Activated CD4-positive, alpha-beta T cell treated with anti-CD3 and anti-CD28 coated beads for 1 hour (primary cell): ENCODE results near the gene ATP2C2.
"Not testable (repeated sequence)": the region's sequence is repeated elsewhere in the genome, so short reads cannot be mapped to it uniquely, and the experiment has no call there.

Experiments
- DNase-seq: peaks from one replicate; pipeline ENCODE4 v3.0.0-alpha.2; 2020

The ATP2C2 gene

DNA sequence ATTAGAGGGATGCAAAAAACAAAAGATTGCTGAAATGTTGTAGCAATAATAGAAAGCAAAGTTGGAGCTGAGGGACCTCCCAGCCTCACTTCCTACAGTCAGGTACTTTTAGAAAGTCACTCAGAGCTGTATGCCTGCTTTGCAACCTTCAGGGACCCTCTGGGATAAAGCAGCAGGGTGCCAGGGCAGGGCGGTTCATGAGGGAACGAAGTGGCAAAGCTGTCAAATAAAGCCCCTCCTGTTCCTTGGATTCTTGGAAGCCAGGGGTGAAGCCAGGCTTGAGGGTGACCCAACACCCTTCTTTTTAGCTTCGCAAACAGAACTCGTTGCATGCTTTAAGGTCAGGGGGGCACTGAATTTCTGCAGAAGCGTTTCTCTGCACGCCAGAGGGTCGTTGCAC, 767 bp downstream of the ATP2C2 start:
- no peak for DNase-seq

DNA sequence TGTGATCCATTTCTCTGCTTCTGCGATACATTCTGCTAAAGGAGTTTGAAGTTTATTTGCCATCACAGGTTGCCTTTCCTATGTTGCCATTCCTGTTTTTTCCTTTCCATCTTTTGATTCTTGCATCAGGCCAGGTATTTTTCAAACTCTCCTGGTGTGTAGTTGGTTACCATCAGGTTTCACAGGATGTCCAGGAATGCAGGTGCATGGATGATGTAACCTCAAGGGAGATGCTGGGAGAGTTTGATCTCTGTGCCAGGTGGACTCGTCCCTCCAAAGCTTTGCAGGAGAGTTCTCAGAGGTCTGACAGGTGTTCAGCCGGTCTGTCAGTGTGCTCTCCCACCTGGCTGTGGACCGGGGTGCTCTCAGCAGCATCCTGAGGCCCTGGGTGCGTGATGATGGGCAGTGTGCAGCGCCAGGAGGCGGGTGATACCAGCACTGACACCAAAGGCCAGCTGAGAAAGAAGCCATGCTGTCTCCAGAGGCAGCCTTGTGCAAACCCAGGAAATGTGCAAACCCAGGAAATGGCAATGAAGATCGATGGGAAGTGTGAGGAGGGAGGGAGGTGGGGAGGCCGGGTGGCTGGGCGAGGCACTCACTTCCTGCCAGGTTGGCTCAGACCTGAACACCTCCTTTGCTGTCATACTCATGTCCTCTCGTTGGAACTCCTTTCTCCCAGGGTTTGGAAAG, 1.7 kb downstream of the ATP2C2 start:
- no peak for DNase-seq

DNA sequence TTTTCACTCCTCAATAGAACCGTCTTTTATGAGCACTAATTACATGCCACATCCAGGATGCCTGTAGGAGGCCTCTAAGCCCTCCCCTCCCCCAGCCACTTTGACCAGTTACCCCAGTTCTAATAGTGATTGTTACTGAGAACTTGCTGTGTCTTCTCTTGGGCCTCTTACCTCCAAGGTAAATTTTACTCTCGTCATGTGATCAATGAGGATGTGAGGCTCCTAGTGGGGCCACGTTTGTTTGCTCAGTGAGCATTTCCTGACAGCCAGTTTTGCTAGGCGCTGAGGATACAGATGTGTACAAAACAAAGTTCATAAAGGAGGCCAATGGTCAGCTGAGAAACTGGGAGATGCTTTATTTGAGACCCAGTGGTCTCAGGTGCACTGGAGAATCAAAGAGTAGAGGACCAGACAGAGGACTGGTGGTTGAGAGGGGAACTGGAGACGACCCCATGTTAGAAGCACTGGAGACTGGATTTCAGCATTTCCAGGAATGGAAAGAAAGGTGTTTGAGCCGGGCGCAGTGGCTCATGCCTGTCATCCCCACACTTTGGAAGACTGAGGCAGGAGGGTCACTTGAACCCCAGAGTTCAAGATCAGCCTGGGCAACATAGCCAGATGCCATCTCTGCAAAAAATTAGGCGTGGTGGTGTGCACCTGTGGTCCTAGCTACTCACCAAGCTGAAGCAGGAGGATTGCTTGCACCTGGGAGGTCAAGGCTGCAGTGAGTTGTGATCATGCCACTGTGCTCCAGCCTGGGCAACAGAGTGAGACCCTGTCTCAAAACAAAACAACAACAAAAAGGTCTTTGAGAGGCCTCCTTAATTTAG, 2.6 kb downstream of the ATP2C2 start:
- no peak for DNase-seq

DNA sequence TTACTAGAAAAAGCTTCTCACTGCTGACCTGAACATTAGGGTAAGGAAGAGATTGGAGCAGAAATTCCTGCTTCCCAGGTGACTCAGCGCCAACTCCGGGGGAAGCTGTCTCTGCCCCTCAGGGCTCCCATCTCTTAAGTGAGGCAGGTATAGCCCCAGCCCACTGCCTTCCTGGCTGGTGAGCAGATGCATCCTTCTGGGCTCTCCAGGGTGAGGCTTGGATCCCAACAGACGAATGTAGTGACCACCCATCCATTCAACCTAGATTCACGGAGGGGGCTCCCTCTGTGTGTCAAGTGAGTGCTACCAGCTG, 3.2 kb downstream of the ATP2C2 start:
- no peak for DNase-seq

DNA sequence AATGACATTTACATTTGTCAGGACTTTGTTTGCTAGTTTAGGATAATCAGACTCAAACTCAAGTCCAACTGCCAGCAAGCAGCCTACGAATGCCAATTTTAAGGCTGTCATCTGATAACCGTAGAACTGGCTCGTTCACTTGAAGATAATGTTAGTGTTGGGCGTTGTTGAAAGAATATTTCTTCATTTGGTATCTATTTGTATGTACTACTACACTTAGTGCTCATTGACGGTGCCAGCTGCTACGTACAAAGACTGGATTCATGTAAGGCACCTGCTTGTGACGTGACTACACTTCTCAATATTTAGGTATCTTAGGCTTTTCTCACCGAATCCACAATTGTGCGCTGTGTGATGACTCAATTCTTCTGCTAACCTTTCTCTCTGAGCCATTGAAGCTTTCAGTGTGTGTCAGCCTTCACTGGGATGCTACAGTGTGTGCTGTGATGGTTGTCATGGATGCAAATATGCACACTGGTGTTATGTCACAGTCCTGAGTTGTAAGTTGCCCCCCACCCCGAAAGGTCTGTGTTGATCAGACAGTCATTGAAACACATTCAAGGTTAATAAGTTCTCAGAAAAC, 5.7 kb downstream of the ATP2C2 start:
- no peak for DNase-seq

DNA sequence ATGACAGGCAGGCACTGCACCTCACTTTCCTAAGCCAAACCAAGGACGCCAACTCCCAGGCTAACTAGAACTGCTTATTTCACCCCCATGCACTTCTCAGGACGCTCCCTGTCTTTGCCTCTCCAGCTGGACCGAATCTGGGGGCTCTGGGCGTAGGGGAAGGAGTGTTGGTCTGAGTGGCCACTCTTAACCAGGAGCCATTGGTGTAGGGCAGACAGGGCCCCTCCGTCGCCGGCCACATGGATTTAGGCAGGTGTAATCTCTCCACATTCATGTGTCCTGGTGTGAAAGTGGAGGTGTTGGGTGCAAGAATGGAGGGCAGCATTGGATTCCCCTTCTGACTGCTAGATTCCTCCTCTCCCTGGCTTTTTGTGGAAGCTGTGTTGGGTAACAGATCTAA, 9.8 kb downstream of the ATP2C2 start:
- DNase-seq, result no peak

DNA sequence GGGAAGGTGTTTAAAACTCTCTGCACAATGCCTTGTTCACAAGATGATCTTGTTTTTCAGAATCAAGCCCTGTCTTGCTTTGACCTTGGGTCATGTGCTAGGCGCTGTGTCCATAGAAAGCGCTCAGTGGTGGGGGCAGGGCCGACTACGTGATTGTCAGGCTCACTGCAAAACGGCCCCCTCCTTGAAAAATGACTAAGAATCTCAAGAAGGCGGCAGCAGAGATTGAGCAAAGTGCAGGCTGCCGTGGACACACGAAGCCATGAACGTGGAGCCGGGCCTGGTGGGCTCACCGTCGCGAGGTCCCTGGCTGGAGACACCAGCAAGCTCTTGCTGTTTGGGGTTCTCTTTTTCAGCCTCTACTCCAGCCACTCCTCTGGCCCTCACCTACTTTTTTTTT, 10.2 kb downstream of the ATP2C2 start:
- DNase-seq, result no peak

DNA sequence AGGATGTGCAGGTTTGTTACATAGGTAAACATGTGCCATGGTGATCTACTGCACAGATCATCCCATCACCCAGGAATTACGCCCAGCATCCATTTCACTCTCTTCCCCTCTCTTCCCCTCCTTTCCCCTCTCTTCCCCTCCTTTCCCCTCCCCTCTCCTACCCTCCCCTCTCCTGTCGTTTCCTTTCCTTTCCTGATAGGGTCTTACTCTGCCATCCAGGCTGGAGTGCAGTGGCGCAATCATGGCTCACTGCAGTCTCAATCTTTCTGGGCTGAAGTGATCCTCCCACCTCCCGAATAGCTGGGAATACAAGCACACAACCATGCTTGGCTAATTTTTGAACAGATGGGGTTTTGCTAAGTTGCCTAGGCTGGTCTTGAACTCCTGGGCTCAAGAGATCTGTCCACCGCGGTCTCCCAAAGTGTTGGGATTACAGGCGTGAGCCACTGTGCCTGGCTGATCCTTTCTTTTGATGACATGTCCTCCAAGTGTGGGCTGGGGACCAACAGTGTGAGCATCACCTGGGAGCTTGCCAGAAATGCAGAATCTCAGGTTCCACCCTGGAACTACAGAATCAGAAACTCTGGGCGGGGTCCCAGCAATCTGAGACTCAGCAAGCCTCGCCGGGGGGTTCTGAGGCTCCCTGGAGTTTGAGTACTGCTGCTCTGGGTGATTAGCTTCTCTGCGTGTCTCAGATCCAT, 10.8 kb downstream of the ATP2C2 start:
- no peak for DNase-seq

DNA sequence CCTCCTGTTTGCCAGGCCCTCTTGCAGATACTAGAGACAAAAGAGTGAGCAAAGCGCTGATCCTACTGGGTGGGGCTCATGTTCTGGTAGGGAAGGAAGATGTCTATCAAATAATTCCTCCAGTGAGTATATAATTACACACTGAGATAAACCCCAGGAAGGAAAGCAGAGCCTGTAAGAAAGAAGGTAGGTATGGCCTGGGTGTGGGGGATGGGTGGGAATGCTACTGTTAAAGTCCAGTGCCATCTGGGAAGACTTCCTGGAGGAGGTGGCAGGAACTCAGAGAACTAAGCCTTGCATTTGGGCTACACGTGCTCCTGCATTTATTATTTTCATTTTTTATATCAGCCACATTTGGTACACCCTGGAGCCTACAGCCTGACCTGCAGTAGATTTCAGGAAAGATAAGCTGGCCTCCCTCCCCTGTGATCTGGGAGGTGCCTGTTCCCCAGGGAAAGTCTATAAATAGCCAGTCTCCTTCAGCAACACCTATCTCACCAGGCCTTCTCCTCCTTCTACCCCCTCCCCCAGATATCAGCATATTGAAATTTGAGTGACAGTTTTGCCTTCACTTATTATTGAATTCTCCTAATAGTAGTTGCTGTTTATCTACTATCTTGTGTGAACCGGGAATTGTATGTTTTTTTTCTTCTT, 11.5 kb downstream of the ATP2C2 start:
- no peak for DNase-seq

DNA sequence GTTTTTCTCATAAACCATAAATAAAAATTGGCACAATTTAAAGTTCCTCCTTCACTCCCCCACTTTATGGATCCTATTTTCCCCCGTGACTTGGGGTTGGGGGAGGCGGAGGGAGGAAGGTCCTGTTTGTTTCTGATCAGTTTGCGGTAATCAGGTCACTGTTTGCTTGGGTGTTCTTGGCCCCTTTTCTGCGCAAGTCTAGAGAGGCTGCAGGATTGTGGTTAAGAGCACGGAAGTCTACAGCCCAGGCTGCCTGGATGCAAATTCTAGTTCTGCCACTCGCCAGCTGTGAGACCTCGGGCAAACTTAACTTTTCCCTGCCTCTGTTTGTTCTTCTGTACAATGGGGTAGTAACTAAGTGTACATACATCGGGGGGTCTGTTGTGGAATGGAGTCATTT, 12.1 kb downstream of the ATP2C2 start:
- DNase-seq, result no peak

DNA sequence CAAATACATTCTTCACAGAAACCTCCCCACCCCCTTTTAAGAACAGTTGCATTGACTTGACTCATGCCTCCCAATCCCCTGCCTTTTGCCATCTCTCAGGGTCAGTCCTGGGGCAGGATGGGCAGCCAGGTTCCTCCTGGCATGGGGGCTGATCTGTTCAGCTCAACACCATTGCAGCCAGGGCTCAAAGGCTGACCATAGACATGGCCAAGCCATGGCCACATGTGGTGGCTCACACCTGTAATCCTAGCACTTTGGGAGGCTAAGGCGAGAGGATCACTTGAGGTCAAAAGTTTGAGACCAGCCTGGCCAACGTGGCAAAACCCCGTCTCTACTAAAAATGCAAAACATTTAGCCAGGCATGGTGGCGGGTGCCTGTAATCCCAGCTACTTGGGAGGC, 14.1 kb downstream of the ATP2C2 start:
- no peak for DNase-seq

DNA sequence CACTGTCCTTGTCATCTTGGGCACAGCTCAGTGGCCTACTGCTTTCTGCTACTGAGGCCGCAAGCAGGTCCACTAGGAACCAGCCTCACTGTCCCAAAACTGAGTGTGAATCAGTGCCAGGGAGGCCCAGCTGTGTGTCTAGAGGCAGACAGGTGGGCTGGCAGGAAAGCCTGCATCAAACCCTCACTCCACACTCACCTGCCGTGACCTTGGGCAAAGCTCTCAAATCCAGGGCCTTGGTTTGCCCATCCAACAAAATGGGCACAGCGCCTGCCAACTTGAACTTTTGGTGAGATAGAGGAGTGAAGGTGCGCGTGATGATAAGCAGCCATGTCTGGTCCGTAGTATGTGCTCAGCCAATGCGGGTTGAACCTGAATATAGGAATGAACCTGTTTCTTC, 14.8 kb downstream of the ATP2C2 start:
- no peak for DNase-seq

DNA sequence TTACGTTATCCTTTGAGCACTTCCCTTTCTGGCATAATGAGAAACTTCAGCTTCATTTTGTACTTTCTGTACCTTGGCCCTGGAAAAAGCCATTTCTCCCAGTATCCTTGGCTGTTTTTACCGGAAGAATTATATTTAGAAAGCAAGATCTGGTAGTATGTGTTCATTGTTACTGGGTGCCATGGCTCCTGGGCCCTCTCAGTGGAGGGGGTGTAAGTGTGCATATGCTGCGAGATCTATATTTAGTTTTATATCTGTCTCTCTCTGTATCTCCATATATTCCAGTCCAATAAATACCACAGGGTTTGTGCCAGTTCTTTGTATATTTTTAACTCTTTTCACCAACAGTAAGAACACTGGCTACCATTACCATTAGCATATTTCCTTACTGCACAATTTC, 17.7 kb downstream of the ATP2C2 start:
- DNase-seq, result no peak

DNA sequence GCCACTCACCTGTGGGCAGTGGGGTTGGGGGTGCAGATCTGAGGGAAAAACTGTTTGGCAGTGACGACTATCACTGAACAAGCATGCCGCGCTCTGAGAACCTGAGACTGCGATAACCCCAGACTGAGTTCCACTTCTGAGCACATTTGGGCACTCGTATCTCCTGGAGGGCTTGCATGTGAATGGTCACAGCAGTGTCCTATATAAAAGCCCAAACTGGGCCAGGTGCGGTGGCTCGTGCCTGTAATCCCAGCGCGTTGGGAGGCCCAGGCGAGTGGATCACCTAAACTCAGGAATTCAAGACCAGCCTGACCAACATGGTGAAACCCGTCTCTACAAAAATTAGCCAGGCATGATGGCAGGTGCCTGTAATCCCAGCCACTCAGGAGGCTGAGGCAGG, 18.7 kb downstream of the ATP2C2 start:
- DNase-seq, result no peak

DNA sequence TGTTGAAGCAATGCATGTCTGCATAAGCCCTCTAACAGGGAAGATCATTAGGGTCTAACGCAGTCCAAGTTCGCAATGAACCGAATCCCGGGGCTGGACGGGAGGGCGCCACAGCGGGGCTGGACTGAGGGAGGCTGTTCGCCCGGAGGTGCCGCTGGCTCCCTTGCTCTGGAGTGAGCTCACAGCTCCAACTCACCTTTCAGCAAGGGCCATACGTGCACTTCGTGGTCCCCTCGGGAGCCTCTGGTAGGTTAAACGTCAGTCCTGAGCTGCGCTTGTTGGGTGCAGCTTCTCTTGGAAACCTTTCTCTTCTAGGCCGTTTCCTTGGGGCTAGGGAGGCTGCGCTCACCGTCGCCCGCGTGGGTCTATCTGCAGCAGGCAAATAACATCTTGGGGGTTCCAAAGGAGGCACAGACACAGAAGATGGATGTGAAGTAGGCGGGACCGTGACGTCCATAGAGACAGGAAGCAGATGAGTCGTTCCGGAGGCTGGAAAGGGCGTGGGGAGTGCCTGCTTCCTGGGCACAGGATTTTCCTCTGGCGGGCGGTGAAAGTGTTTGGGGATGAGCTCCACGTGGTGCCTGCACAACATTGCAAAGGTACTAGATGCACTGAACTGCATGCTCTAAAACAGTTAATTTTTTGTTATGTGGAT, 21.9 kb downstream of the ATP2C2 start:
- DNase-seq, result no peak

DNA sequence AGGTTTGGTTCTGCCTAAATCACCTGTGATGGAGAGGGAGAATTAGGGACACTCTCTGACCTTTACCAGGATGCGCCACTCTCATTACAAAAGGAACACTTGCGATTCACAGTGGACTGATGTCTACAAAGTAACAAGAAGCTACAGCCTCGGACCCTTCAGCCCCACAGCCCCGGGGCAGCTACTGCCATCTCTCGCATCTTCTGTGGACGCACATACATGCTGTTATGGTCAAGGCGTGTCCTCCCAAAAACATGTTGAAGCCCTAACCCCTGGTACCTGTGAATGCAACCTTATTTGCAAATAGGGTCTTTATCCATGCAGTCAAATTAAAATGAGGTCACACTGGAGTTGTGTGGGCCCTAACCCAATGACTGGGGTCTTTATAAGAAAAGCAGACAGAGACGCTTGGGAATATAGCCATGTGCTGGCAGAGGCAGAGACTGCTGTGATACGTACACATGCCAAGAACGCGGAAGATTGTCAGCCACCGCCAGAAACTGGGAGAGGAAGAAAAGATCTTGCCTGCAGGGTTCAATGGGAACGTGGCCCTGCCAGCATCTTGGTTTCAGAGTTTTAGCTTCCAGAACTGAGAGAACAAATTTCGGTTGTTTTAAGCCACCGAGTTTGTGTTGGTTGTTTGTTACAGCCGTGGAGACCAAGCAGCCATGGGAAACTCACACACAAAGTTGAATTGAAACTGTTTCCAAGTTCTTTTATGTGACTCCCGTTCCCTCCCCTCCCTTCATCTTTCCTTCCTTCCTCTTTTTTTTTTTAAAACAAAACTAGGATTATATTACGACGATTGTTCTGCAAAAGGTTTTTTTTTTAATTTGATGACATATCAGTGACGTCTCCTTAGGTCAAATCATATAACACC, 23.1 kb downstream of the ATP2C2 start:
- no peak for DNase-seq

DNA sequence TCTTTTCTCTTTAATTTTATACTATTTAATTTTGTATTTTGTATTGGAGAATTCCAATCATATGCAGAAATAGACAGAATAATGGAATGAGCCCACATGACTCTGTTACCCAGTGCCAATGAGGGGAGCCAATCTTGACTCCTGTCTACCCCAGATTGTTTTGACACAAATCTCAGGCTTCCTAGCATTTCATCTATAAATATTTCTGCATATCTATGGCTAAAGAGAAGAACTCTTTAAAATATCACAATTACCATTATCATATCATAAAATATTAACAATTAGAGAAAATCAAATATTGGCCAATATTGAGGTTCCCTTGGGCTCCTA, 23.7 kb downstream of the ATP2C2 start:
- no peak for DNase-seq

DNA sequence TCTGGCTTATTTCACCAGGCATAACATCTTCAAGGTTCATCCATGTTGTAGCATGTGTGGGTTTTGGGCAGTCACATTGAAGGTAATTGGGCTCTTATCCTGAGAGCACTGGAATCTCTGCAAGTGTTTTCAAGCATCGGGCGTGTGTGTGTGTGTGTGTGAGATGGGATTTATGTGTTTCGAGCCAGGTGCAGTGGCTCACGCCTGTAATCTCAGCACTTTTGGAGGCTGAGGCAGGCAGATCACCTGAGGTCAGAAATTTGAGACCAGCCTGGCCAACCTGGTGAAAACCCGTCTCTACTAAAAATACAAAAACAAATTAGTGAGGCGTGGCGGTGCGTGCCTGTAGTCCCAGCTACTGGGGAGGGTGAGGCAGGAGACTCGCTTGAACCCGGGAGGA, 27.7 kb downstream of the ATP2C2 start:
- not testable (repeated sequence) for DNase-seq

DNA sequence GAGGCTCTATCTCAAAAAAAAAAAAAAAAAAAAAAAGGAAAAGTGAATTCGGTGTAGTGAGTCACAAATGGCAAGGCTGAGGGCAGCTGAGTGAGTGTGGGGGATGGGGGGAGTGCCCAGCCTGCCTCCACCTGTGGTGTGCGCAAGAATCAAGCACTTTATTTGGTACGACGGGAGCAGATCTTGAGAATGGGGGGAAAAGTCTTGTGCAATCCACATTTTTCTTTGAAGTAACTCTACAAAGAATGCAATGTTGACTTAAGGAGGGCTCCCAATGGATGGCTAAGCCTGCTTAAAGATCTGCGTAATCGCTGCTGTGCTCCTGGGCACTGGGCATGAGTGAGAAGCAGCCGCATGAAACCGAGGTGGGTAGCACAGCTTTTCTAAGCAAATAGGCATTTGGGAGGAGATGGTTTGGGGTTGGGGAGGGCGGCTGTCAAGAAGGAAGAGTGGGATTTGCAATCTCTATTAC, 28.2 kb downstream of the ATP2C2 start:
- no peak for DNase-seq

DNA sequence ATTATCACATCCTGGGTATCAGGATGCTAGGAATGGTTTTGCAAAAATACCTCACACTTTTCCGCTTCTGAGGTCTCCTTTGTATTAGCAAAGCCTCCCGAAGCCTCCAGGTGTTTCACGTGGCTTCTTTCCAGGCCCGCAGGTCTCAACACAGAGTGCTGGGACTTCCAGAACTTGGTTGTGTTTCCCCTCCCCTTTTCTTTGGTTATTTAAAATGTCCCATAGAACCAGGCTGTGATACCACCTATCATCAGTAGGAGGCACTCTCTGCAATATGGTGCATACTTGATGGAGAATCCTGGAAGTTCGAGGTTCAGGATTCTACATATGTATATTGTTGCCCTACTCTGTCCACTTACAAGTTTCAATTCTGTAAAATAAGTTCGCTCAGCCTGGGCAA, 28.8 kb downstream of the ATP2C2 start:
- no peak for DNase-seq

DNA sequence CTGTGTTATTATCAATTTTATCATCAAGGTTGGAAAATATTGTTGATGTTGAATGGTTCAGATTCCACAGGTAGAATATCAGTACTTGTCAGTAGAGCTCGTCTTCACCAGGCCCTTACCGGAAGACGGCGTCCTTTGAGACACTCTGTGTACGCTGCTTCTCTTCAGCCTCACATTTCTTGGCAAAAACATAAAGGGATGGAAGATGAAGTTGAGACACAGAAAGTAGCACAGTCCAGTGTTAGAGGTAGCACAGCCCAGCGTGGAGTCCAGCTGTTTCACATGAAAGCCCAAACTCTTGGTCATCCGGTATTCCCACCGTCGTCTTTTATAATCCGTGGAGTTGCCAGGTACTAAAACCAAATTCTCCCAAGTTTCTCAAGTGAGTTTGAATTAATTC, 30.4 kb downstream of the ATP2C2 start:
- no peak for DNase-seq

DNA sequence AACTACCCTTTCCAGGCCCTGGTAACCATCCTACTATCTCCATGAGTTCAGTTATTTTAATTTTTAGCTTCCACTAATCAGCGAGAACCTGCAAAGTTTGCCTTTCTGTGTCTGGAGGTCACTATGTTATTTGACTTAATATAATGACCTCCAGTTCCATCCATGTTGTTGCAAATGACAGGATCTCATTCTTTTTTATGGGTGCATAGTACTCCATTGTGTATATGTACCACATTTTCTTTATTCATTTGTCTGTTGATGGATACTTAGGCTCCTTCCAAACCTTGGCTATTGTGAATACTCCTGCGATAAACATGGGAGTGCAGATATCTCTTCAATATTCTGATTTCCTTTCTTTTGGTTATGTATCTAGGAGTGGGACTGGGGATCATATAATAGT, 31.6 kb downstream of the ATP2C2 start:
- not testable (repeated sequence) for DNase-seq
